Activated CD4-positive, alpha-beta T cell treated with anti-CD3 and anti-CD28 coated beads, Interleukin-10, Interleukin-2, amounts not matched to agents 100 ng/mL and 50 ng/mL, durations not matched to agents 16 hours and 8 hours (primary cell): ENCODE measurements around the gene HNRNPH3.
"Not testable (repeated sequence)": the region's sequence is repeated elsewhere in the genome, so short reads cannot be mapped to it uniquely, and the experiment has no call there.

Experiments
- DNase-seq: peaks from one replicate; pipeline ENCODE4 v3.0.0-alpha.2; 2020

The HNRNPH3 gene, protein sequence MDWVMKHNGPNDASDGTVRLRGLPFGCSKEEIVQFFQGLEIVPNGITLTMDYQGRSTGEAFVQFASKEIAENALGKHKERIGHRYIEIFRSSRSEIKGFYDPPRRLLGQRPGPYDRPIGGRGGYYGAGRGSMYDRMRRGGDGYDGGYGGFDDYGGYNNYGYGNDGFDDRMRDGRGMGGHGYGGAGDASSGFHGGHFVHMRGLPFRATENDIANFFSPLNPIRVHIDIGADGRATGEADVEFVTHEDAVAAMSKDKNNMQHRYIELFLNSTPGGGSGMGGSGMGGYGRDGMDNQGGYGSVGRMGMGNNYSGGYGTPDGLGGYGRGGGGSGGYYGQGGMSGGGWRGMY

DNA sequence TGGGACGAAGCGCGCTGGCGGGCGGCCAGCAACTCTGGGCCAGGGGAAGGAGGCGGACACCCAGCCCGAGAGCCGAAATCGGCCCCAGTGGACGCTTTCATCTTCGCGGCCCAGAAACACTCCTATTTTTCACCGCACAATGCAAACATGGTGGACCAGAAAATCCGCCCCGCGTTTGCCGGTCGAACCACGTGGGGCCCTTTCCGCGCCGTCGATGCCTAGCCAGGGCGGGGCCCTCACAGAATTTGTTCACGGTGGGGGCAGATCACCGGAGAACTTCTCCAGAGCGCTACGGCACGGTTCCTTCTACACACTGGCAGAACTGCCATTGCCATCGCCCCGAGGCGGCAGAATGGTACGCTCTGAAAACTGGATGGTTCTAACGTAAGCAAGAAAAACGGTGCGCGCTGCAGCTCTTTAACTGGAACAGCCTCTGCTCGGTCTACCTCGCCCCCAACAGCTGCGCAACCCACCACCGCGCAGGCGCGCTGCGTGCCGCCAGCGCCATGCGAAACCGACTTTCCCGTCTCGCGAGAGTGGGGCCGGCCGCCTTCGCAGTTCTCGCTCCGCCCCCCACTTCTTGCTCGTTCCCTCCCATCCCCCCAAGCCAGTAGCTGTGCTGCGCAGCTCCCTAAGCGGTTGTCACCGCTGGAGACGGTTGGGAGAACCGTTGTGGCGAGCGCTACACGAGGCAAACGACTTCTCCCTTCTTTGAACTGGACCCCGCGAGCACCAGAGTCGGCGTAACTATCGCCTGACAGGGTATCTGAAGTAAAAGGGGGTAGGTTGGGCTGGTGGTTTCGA, at the start of gene HNRNPH3:
TSS of gene HNRNPH3 (plus strand) at position 610 of the 804 bp plus-strand sequence. CDS start 5,158 bp downstream, outside the sequence.
- peak; percentile 99 for DNase-seq

- DNase-seq, result no peak
Measured at GRCh38 chr10:68284062-68285001, 47.5 kb upstream of the HNRNPH3 start.

DNA sequence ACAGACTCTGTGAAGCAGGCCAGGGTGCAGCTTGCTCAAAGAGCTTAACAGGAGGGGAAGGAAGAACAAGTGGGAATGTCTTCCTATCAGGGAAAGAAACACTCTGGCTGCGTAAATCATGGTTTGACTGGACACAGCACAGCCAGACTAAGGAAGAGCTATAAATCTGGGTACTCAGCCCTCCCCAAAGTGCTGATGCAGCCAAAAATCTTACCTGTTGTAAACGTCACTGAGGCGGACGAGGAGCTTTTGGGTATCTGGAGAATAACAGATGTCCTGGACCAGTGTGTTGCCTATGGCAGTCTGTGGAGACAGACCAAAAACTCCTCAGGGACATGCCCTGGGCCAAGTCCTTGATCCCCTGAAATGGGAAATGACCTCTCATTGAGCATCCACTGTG, 43.1 kb upstream of the HNRNPH3 start:
- DNase-seq, result no peak

DNA sequence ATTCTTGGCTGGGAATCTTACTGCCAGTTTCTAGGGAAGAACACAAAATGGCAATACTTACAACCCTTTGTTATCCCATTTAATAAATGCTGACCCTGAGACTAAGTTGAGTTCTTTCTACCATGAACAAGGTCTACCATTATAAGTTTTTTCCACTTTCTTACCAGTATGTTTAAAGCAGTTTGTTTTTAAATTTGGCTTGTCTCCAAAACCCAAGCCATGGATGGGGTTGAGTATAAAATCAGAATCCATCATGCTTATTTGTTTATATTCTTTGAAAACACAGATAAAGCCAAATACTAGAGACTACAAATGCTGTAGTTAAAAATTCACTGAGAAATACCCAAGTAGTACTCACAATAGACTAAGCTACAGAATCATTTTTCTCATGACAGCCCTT, 41.1 kb upstream of the HNRNPH3 start:
- no peak for DNase-seq

GRCh38 chr10:68296843-68297663, 34.8 kb upstream of the HNRNPH3 start:
- no peak for DNase-seq

DNA sequence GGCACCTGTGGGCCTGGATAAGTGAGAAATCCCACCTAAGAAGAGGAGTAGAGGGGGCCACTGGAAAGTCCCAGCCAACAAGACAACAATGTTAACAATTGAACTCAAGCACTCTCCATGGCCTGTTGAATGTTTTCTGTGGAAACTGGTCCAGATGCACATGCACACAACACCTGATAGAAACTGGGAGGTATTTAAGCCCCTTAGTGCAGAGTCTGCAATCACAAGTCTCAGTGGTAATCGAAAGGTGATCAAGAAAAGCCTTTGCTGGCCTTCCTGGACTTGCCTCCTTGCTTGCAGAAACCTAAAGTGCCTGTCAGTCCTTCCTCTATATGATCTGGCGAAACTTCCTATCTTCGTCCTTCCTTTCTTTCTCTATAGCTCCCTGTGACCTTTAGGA, 30.6 kb upstream of the HNRNPH3 start:
- DNase-seq, result no peak

GRCh38 chr10:68301790-68302502, 29.9 kb upstream of the HNRNPH3 start:
- DNase-seq, result peak; percentile 39

DNA sequence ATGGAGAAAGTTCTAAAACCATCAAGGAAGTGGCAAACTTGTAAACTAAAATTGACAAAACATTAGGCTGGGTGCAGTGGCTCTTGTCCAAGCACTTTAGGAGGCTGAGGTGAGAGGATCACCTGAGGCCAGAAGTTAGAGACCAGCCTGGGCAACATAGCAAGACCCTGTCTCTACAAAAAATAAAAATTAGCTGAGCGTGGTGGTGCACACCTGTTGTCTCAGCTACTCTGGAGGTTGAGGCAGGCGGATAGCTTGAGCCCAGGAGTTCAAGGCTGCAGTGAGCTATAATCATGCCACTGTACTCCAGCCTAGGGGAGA, 29.4 kb upstream of the HNRNPH3 start:
- no peak for DNase-seq

- DNase-seq, result no peak
Measured at GRCh38 chr10:68302871-68303270, 29.0 kb upstream of the HNRNPH3 start.

DNA sequence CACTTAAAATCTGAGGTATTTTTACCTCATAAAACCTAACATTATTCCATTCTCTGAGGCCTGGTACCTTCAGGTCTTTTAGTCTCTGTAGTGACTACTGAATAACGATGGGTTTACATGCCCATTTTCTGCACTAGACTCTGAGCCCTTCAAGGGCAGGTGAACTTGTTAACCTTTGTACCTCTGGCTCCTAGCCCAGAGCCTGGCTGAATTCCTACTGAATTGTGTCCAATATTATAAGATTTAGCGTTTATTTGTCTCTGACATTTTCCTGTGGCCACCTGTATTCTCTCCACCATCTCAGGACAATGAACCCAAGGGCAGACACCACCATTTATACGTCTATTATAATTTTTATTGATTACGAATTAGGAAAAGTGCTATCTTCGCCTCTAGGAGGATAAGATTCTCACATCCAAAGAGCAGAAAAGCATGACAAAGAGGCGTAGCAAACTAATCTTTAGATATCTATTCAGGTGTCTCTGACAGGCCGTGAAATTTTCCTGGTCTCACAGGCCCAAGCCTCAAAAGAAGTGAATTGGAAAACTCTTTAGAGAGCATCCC, 27.9 kb upstream of the HNRNPH3 start:
- DNase-seq, result no peak

- DNase-seq, result no peak
Measured at GRCh38 chr10:68305854-68306253, 26.0 kb upstream of the HNRNPH3 start.

GRCh38 chr10:68310531-68310930, 21.3 kb upstream of the HNRNPH3 start:
- no peak for DNase-seq

- not testable (repeated sequence) for DNase-seq
Measured at GRCh38 chr10:68314930-68315329, 16.9 kb upstream of the HNRNPH3 start.

GRCh38 chr10:68315582-68315981, 16.3 kb upstream of the HNRNPH3 start:
- no peak for DNase-seq

DNA sequence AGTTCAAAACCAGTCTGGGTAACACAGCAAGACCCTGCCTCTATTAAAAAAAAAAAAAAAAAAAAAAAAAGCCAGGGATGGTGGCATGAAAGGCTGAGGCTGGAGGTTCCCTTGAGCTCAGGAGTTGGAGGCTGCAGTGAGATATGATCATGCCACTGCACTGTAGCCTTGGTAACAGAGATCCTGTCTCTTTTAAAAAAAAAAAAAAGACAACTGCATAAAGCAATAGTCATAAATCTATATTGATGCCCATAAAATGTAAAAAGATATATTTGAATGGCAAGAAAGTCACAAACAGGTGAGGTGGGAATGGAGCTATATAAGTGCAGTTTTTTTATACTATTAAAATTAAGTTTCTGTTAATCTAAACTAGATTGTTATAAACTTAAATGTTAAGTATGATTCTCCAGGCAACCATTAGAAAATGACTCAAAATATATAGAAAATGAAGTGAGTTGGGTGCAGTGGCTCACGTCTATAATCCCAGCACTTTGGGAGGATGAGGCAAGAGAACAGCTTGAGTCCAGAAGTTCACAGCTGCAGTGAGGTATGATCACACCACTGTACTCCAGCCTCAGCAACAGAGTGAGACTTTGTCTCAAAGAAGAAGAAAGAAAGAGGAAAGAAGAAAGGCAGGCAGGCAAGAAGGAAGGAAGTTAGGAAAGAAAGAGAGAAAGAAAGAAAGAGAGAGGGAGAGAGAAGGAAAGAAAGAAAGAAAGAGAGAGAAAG, 13.4 kb upstream of the HNRNPH3 start:
- DNase-seq, result no peak

- not testable (repeated sequence) for DNase-seq
Measured at GRCh38 chr10:68324396-68324795, 7.5 kb upstream of the HNRNPH3 start.

GRCh38 chr10:68327889-68328786, 3.7 kb upstream of the HNRNPH3 start:
- DNase-seq, result peak; percentile 29

DNA sequence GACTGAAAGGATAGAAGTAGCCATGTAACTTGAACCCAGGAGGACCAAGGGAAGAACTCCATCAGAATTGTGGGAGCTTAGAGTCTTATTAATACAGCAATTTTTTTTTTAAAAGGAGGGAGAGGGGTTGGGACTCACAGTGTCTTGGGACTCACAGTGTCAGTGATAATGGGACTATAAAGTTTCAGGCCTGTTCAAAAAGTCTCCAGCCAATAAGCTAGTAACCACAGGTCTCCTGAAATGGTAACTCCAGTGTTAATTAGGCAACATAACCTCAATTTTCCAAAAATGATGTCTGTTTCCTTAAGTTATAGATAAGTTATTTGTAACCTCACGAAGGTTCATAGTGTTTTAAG, 2.4 kb upstream of the HNRNPH3 start:
- DNase-seq, result no peak

DNA sequence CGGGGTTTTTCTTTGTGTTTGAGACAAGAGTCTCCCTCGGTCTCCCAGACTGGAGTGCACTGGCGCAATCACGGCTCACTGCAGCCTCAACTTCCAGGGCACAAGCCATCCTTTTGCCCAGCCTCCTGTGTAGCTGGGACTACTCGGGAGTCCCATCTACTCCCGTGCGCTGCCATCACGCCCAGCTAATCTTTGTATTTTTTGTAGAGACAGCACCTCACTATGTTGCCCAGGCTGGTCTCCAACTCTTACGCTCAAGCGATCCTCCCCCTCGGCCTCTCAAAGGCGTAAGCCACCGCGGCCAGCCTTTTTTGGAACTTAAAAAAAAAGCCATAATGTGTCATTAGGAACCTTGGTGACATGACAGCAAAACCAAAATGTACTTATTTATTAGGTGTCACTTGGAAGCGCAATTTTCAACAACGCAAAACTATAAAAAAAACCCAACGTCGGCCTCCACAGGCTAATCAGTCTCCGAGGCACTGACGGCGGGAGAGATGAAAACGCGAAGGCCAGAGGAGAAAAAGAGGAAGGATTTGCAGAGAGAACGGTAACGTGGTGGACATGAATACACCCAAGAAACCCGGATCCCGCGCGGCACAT, 911 bp upstream of the HNRNPH3 start:
- peak; percentile 26 for DNase-seq
